DMS79 treated with DMSO at 0.1 percent for 48 hours (cell line): ENCODE measurements around the gene MVP.
"Not testable (repeated sequence)": the region's sequence is repeated elsewhere in the genome, so short reads cannot be mapped to it uniquely, and the experiment has no call there.

Source experiments
- DNase-seq: peaks from one replicate; lab custom pipeline; 2025; lab: John Stamatoyannopoulos, UW

Gene MVP

DNA sequence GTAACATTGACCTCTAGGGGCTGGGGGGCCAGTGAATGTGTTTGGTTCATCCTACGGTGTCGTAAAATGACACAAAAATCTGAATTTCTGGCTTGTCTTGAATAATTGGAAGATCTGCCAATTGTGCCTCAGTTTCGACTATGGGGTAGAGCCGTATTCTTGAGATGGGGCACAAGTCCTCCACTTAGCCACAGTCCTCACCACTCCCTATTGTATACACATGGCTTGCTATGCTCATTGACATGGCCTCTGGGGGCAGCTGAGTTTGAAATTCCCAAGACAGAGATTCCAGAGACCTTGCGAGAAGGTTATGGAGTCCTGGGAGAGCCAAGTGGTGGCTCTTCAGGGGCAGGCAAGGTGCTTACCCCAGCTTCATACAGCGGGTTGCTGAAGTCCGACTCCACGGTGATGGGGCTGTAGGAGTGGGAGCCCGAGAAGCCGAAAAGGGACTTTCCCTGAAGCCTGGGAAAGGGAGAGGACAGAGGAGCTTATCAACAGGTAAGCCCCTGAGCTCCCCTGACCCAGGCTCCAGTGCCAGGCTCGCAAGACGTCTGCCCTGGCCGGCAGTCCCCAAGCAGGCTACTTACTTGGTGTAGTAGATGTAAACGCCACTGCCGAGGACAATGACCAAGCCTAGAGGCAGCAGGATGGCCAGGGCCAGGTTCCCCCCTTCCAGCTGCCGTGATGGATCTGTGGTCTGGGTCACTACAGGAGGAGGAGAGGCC, 51.7 kb downstream of the MVP start:
- no peak for DNase-seq

DNA sequence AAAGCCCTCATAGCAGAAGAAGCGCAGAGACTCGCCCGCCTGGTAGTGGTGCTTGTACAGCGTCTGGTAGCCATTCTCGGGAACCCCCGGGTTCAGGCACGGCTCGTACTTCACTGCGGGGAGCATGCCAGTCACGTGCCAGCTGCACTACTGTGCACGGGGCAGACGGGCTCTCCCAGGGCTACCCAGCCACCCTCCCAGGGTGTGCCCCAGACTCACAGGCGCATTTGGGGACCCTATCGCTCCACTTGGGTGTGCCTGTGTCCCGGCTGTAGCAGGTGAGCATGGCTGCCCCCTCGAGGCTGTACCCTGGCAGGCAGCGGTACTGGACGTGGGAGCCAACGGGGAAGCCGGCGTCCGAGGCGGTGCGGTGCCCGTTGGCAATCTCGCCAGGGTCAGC, 53.1 kb downstream of the MVP start:
- no peak for DNase-seq

DNA sequence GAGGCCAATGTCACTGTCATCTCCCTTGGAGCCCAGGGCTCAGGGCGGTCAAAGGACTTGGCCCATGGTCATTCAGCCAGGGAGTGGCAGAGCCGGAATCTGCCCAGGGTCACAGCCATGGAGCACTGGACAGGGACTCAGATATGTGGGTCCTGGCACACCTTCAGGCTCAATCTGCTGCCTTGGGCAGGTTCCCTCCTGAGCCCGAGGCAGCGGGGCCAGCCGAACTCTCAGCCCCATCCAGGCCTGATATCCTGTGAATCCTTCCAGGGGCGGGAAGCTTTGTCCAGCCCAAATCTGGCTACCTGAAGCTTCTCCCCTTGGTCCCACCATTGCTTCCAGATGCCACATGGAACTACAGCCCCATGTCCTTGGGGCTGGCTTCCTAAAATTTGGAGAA, 54.9 kb downstream of the MVP start:
- no peak for DNase-seq

GRCh38 chr16:29876217-29876593, 55.9 kb downstream of the MVP start:
- no peak for DNase-seq

DNA sequence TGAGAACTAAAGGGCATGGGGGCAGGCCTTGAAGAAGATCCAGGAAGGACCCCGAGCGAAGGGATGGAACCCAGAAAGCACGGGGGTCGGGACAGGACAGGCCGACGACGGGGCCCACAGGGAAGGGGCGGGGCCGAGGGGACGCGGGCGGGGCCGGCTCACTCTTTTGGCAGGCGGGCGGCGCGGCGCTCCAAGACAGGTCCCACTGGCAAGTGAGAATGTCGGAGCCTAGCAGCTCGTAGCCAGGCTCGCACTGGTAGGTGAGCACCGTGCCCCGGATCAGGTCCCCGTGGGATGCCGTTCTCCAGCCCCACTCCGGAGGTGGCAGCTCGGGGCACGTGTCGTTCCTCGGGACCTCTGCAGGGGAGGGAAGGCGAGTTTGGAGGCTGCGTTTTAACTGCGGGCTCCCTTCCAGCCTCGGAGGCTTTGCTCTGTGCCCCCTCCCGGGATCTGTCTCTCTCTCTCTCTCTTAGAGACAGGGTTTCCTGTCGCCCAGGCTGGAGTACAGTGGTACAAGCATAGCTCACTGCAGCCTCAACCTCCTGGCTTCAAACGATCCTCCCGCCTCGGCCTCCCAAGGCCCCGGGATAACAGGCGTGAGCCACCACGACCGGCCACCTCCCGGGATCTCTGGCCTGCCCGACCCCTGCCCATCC, 56.5 kb downstream of the MVP start:
- DNase-seq = no peak

- no peak for DNase-seq
Observed at GRCh38 chr16:29877266-29877961, 57.2 kb downstream of the MVP start.

GRCh38 chr16:29878172-29878571, 57.9 kb downstream of the MVP start:
- DNase-seq = no peak

DNA sequence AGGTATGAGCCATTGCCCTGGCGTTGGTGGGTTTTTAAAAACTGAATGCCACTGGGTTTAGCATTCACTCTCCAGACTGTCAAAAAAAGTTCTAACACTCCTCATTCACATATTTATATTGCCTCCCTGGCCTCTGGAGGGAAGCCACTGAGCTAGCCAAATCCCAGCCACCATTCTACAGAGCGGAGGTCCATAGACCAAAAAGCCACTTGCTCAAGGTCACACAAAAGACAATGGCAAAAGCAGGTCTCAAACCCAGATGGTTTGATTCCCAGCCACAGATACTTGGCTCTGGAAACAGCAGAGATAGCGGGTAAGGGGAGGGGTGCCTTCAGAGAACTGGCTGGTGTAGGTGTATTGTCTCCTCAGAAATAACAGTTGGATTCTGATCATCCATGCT, 60.8 kb downstream of the MVP start:
- no peak for DNase-seq

GRCh38 chr16:29883987-29884386, 63.7 kb downstream of the MVP start:
- DNase-seq = no peak

DNA sequence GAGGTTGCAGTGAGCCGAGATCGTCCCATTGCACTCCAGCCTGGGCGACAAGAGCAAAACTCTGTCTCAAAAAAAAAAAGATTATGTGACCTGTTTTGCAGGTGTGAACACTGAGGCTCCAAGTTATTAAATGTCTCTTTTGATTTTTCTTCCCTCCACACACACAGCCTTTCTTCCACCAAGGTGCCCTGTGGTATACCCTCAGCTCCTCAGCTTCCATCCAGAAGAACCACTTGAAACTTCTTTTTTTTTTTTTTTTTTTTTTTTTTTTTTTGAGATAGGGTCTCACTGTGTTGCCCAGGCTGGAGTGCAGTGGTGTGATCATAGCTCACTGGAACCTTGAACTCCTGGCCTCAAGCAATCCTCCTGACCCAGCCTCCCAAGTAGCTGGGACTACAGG, 69.1 kb downstream of the MVP start:
- DNase-seq = not testable (repeated sequence)

- no peak for DNase-seq
Observed at GRCh38 chr16:29891525-29892457, 71.5 kb downstream of the MVP start.

DNA sequence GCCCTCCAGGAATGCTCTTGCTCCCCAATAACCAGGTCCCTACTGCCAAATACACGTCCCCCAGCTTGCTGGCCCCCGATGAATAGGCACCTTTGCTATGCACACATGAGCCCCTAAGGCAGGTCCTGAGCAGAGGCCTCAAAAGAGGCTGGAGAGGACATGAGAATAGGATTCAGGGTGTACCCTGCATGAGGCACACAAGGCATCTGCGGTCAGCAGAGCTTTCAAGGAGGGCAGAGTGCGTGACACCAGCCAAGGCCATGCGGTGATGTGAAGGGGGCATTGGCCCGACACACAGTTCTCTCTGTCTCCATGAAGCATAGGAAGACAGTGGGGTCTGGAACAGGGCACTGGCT, 72.2 kb downstream of the MVP start:
- DNase-seq = no peak

- DNase-seq = no peak
Observed at GRCh38 chr16:29893553-29893952, 73.3 kb downstream of the MVP start.

GRCh38 chr16:29894352-29894751, 74.1 kb downstream of the MVP start:
- no peak for DNase-seq

- no peak for DNase-seq
Observed at GRCh38 chr16:29896841-29897240, 76.6 kb downstream of the MVP start.

DNA sequence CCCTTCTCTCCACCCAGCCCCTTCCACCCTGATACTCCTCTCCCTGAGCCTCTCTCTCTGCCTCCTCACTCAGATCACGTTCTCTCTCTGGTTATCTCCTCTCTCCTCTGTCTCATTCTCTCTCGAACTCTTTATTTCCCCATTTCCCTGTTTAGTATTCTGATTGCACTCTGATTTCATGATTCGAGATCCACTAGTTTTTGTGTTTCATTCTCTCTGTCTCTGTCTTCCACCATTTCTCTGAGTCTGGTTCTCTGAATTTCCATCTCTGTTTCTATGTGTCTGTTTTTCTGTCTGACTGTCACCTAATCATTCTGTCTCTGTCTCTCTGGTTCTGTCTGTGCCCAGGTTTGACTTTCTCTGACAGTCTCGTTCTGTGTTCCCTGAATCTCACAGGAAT, 77.1 kb downstream of the MVP start:
- DNase-seq = no peak
